Calu3 (cell line): ENCODE results near the gene GPR35. TPM values are rescaled to one million over a fixed set of nuclear protein-coding genes. Genes with fewer than 3 reads are reported as not detected.

Source experiments
- BruUV-seq: library from RNA; stranded (reverse); fragments of 400-500 nt; replicated peaks from 2 replicates; lab custom pipeline; 2021; lab: Mats Ljungman, UMichigan
- CTCF ChIA-PET: fragments of 300-600 bp; sonication (Branson Sonifier 250); formaldehyde crosslinking; loops from one replicate; lab custom pipeline; 2022; ENCODE audit warnings: antibody characterized with exemption; lab: Charles Lee
- DNase-seq: peaks from one replicate; pipeline ENCODE4 v3.0.0; 2022
- H3K27ac Mint-ChIP-seq: one replicate; pipeline ENCODE4 v1.8.0; 2022; ENCODE audit warnings: mixed read lengths; ENCODE audit not compliant: unreplicated experiment
- H3K27me3 Mint-ChIP-seq: one replicate; pipeline ENCODE4 v1.8.0; 2022; ENCODE audit warnings: mixed read lengths; ENCODE audit not compliant: unreplicated experiment
- H3K36me3 Mint-ChIP-seq: one replicate; pipeline ENCODE4 v1.8.0; 2022; ENCODE audit warnings: mild to moderate bottlenecking, moderate library complexity, mixed read lengths; ENCODE audit not compliant: insufficient read depth, unreplicated experiment
- H3K4me1 Mint-ChIP-seq: one replicate; pipeline ENCODE4 v1.8.0; 2022; ENCODE audit warnings: mild to moderate bottlenecking, low read depth, mixed read lengths; ENCODE audit not compliant: unreplicated experiment
- H3K4me3 Mint-ChIP-seq: one replicate; pipeline ENCODE4 v1.8.0; 2022; ENCODE audit warnings: mild to moderate bottlenecking, low read depth, moderate library complexity, mixed read lengths; ENCODE audit not compliant: unreplicated experiment
- H3K9me3 Mint-ChIP-seq: one replicate; pipeline ENCODE4 v1.8.0; 2022; ENCODE audit warnings: low read depth, mixed read lengths; ENCODE audit not compliant: unreplicated experiment
- intact Hi-C: fragments of 100-400 bp; cut with micrococcal nuclease; formaldehyde crosslinking; loops from one replicate; pipeline ENCODE4 v1.10.0; 2022; ENCODE audit not compliant: unreplicated experiment
- total RNA-seq: library from RNA; stranded (reverse); gene quantifications from 2 replicates; pipeline ENCODE4 v1.2.3, GENCODE V29; 2022
- TF ChIP-seq, protein P1 (sequence below): fragments of 200-600 bp; IDR thresholded peaks from one replicate; pipeline ENCODE4 v1.8.0; 2022; ENCODE audit warnings: antibody characterized with exemption; ENCODE audit not compliant: unreplicated experiment

The GPR35 gene
- total RNA-seq, 1 experiment from 2014 or later = 40.3 TPM

DNA sequence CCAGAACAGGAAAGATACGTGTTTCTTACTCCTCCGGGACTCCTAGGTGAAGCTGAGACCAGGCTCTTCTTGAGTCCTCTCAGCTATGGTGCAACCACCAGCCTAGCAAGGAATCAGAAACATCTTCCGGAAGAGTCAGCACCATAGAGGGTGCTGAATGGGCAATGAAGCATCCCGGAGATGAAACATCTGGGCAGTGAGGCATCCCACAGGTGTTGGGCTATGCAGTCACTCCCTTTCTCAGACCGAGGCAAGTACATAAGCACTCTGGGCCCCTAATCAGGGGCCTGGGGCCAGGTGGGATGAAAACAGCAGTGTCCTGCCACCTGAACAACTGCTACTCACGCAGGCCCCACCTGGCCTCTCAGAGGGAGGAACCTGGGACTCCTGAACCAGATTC is 40.2 kb upstream of the GPR35 start:
- no peaks in the 10 kb centered on the region for H3K9me3 Mint-ChIP-seq
- intact Hi-C loops = no loop called here
- H3K4me1 Mint-ChIP-seq = peaks cover 47% of the 10 kb centered on the region
- peaks cover 45% of the 10 kb centered on the region for H3K36me3 Mint-ChIP-seq
- H3K4me3 Mint-ChIP-seq = peak overlapping the region; percentile 94
- TF ChIP-seq, protein P1, sequence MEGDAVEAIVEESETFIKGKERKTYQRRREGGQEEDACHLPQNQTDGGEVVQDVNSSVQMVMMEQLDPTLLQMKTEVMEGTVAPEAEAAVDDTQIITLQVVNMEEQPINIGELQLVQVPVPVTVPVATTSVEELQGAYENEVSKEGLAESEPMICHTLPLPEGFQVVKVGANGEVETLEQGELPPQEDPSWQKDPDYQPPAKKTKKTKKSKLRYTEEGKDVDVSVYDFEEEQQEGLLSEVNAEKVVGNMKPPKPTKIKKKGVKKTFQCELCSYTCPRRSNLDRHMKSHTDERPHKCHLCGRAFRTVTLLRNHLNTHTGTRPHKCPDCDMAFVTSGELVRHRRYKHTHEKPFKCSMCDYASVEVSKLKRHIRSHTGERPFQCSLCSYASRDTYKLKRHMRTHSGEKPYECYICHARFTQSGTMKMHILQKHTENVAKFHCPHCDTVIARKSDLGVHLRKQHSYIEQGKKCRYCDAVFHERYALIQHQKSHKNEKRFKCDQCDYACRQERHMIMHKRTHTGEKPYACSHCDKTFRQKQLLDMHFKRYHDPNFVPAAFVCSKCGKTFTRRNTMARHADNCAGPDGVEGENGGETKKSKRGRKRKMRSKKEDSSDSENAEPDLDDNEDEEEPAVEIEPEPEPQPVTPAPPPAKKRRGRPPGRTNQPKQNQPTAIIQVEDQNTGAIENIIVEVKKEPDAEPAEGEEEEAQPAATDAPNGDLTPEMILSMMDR = no peak
- no peaks in the 10 kb centered on the region for H3K27me3 Mint-ChIP-seq
- no peak for DNase-seq
- H3K27ac Mint-ChIP-seq = no peak overlapping the region
- CTCF ChIA-PET = interaction anchor here (3.2 kb wide), 1 partner anchor 19 kb away, joined by 24 read pairs; no protein-coding TSS in a partner anchor
- BruUV-seq = no TSS peak

DNA sequence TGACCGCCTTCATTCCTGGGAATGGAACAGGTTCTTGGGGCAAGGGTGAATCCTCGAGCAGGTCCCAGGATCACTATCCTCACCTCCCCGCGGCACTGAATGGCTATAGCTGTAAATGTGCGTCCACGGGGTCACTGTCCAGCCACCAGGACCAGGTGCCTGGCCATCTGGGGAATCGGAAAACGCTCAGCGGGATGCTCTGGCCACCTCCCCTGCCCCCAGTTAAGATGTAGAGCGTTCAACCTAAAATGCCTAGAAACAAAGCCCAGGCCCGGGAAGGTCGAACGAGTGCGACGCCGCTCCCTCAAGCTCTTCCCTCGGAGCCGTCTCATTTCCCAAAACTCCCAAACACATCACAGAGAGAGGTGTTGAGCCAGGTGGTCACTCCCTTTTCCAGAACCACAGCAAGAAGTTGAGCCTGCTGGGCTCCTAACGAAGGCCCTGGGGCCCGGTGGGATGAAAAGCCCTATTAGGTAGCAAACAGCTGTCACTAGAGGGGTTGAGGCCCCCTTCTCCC is 39.5 kb upstream of the GPR35 start:
- H3K27me3 Mint-ChIP-seq = no peaks in the 10 kb centered on the region
- H3K9me3 Mint-ChIP-seq = no peaks in the 10 kb centered on the region
- TF ChIP-seq, protein P1 = no peak
- intact Hi-C loops = no loop called here
- H3K36me3 Mint-ChIP-seq = peaks cover 39% of the 10 kb centered on the region
- CTCF ChIA-PET = interaction anchor here (1.0 to 3.2 kb wide), 6 partner anchors 16 to 255 kb away, joined by 3 to 24 read pairs (median 4); no protein-coding TSS in a partner anchor
- no peak for DNase-seq
- H3K4me3 Mint-ChIP-seq = peak overlapping the region; percentile 94
- peaks cover 41% of the 10 kb centered on the region for H3K4me1 Mint-ChIP-seq
- TSS peak; percentile 60 for BruUV-seq
- peak overlapping the region; percentile 84 for H3K27ac Mint-ChIP-seq

DNA sequence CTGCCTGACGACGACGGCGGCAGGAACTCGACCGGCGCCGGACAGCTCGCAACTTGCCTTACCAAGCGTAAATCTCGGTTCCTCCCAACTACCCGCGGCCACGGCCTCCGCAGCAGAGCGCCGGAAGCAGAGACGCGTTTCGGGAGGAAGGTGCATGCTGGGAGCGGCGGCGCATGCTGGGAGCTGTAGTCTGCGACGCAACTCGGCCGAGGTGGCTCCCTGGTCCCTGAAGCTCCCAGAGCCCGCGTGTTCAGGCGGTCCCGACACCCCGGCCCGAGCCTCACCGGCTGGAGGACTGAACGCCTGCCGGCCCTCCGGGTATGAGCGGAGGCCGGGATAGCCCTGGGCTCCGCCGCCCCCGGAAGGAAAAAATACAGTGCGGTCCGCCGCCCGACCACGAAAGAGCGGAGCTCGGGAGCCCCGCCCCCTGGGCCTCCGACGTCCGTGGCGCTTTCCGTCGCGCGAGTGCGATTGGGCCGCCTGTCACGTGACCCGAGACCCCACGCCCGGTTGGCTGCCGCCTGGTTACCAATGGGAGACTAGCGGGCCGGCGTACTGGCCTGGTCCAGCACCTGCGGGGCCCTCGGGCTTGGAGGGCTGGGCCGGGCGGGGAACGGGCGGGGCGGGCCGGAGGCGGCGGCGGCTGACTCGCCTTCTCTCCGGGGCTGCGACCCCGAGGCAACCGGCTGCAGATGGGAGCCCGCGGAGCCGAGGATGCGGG is 38.9 kb upstream of the GPR35 start, which contains the start of gene CAPN10:
CAPN10 (plus strand) TSS at position 537 of the 721 bp plus-strand sequence; CDS start at position 715, 178 bp downstream.
- no TSS peak for BruUV-seq
- Mint-ChIP-seq H3K9me3 (no peaks in the 10 kb centered on the region), H3K4me1 (peaks cover 38% of the 10 kb centered on the region), H3K27me3 (no peaks in the 10 kb centered on the region), H3K27ac (peak within 1 kb of the TSS; percentile 84), H3K36me3 (peaks cover 37% of the 10 kb centered on the region), H3K4me3 (peak within 1 kb of the TSS; percentile 94)
- TF ChIP-seq, protein P1 = no peak
- intact Hi-C loops = no loop called here
- CTCF ChIA-PET = interaction anchor here (1.0 to 3.2 kb wide), 8 partner anchors 13 to 254 kb away, joined by 3 to 24 read pairs (median 4); no protein-coding TSS in a partner anchor
- peak; percentile 98 for DNase-seq

DNA sequence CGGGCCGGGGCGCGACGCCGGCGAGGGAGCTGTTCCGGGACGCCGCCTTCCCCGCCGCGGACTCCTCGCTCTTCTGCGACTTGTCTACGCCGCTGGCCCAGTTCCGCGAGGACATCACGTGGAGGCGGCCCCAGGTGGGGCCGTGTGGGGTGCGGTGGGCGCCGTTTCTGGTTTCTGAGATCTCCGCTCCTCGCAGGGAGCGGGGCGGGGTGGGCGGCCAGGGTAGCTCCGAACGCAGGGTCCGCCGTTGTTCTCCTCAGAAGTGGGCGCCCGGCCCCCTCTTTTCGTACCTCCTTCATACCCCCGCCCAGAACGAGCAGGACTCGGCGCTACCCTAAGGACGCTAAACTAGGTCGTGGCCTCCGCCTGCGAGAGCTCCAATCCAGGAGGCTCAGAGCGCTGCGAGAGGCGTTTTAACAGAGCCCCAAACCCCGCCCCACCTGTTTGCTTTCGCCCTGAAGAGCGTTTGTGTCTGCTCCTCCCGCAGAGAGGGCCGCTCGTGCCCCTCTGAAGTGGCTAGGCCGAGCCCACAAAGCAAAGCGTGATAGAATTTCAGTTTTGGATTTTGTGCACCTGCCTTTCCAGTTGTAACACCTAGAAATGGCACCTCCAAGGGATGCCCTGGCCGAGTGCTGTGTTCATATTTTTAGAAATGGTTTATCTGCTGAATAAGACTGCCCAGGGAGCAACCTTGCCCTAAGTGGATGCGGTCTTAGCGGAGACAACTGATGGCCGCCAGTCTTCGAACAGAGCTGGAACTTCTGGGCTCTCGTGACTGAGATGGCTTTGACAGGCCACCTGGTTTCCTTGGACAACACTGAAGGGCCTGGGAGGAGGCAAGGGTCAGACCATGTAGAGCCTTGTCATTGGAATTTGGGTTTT is 38.1 kb upstream of the GPR35 start:
- no peaks in the 10 kb centered on the region for H3K27me3 Mint-ChIP-seq
- peak overlapping the region; percentile 51 for H3K27ac Mint-ChIP-seq
- peaks cover 37% of the 10 kb centered on the region for H3K4me1 Mint-ChIP-seq
- peak overlapping the region; percentile 94 for H3K4me3 Mint-ChIP-seq
- no peaks in the 10 kb centered on the region for H3K9me3 Mint-ChIP-seq
- peaks cover 30% of the 10 kb centered on the region for H3K36me3 Mint-ChIP-seq
- TSS peak; percentile 56 for BruUV-seq
- DNase-seq = peak; percentile 33
- CTCF ChIA-PET = interaction anchor here (0.7 to 3.2 kb wide), 8 partner anchors 14 to 253 kb away, joined by 3 to 24 read pairs (median 4); no protein-coding TSS in a partner anchor
- intact Hi-C loops = no loop called here
- TF ChIP-seq, protein P1 = no peak
